AG10803 (cell line): ENCODE measurements around the gene ZNF407.

Experiments
- DNase-seq: peaks from one replicate; pipeline ENCODE4 v3.0.0; 2010; ENCODE audit warnings: low read depth
- H3K4me3 ChIP-seq: 2 replicates; pipeline ENCODE4 v1.5.1; 2011; ENCODE audit warnings: mild to moderate bottlenecking, low read length, control low read depth
- TF ChIP-seq, protein P1 (sequence below): conservative IDR thresholded peaks from 2 replicates; pipeline ENCODE4 v1.5.1; 2011; ENCODE audit warnings: mild to moderate bottlenecking, low read length, control low read depth, inconsistent platforms

ZNF407 gene

GRCh38 chr18:74806700-74807416 lies 209.2 kb downstream of the ZNF407 start:
- TF ChIP-seq, protein P1, sequence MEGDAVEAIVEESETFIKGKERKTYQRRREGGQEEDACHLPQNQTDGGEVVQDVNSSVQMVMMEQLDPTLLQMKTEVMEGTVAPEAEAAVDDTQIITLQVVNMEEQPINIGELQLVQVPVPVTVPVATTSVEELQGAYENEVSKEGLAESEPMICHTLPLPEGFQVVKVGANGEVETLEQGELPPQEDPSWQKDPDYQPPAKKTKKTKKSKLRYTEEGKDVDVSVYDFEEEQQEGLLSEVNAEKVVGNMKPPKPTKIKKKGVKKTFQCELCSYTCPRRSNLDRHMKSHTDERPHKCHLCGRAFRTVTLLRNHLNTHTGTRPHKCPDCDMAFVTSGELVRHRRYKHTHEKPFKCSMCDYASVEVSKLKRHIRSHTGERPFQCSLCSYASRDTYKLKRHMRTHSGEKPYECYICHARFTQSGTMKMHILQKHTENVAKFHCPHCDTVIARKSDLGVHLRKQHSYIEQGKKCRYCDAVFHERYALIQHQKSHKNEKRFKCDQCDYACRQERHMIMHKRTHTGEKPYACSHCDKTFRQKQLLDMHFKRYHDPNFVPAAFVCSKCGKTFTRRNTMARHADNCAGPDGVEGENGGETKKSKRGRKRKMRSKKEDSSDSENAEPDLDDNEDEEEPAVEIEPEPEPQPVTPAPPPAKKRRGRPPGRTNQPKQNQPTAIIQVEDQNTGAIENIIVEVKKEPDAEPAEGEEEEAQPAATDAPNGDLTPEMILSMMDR, result no peak
- peak; percentile 78 for DNase-seq
- no peak overlapping the region for H3K4me3 ChIP-seq

DNA sequence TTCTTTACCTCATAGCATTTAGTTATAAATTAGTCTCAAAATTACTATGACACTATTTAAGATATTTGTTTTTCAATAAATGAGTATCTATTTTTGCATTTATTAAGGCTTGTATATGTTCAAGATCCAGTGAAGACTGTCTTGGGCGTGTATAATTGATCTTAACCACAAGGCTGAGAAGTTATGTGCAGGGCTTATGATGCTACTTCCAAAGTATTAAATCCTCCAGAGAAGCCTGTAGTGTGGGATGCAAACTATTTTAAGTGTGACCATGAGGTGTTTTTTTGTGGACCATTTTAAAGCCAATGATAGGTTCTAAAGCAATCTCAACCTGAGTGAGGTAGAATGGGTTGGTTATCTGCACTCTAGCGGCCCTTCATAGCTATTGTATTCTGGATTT lies 219.9 kb downstream of the ZNF407 start:
- peak; percentile 29 for DNase-seq
- TF ChIP-seq, protein P1, result no peak
- no peak overlapping the region for H3K4me3 ChIP-seq

DNA sequence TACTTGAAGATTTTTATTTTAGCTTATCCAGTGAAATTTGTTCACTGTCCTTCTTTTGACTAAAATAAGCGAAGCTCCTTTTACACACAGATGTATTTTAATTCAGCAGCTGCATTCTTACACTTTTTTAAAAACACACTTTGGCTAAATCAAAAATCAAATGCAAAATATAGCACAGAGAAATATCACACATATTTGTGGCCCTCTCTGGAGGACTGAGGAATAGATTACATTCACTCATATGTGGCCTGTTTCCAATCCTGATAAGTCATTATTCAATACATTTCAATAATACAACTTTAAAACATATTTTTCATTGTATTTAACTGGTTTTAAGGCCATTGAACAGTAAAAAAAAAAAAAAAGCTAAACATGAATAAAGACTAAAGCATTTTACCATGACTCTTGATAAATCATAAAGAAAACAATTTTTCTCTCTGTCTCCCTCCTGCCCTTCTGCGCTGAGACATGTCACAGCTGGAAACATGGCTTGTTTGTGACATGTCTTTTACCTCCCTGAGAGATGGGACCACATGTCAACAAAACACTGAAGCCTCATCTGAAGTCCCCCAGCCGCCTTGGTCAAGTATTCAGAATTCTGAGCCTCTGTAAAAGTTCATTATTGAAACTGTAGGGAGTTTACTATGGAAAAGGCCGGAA lies 221.0 kb downstream of the ZNF407 start:
- no peak for DNase-seq
- TF ChIP-seq, protein P1, result no peak
- H3K4me3 ChIP-seq, result no peak overlapping the region

DNA sequence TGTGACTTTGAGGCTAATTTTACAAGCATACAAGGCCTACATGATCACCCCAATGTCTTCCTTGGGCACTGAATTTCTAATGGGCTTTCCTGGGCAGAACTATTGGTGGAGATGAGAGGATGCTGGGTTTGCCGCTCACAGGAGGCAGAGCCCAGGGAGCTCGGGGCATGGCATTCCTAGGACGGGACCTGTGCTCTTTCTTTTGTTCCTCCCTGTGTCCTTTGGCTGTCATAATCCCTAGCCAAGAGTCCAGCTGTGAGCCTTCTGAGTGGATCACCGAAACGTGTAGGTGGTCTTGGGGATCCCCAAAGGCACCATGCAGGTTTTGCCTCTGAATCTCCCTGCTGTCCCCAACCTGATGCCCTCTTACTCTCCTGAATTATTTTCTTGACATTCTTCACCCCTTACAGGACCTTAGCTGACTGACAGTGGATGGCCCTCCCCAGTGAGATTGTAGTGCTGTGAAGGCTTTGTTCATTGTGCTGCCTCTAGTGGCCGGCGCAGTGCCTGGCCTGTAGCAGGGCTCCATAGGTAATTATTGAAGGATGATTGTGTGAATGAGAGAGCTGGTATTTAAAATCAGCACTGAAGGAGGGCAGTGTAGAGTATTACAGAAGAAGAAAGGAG lies 221.9 kb downstream of the ZNF407 start:
- DNase-seq, result no peak
- TF ChIP-seq, protein P1, result peak; percentile 19
- no peak overlapping the region for H3K4me3 ChIP-seq

- TF ChIP-seq, protein P1, result no peak
- no peak for DNase-seq
- no peak overlapping the region for H3K4me3 ChIP-seq
Measured at GRCh38 chr18:74820160-74820780, 222.6 kb downstream of the ZNF407 start.

DNA sequence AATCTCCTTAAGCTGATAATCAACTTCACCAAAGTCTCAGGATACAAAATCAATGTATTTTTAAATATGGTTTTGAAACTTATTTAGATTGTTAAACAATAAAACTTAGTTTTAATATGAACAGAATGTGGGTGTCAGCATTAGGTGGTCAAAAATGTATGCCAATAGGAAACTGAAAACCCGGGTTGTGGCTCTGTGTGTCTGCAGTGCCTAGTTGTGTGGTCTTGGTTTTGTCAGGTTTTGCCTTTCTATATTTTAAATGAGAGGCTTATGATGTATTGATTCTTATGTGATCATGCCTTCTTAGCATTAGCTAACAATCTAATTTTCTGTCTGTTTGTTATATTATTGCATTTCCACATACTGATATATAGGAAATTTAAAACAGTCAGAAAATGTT lies 227.8 kb downstream of the ZNF407 start:
- no peak overlapping the region for H3K4me3 ChIP-seq
- TF ChIP-seq, protein P1, result no peak

More for the DNA sequence above, 227.8 kb downstream of the ZNF407 start:
- no peak for DNase-seq
